ENCODE data around the gene PRR23B.

- TF ChIP-seq CTCF (IDR thresholded peaks at IDR 0.05) (no peak), ZFX (IDR thresholded peaks at IDR 0.05; ENCODE audit: borderline replicate concordance) (no peak)
Observed at GRCh38 chr3:138987181-138987580, 33.5 kb downstream of the PRR23B start.

Measured in 22Rv1 (cell line).